ENCODE measurements around the gene TOMM70. TPM values are rescaled to one million over a fixed set of nuclear protein-coding genes. Genes with fewer than 3 reads are reported as not detected.

Gene TOMM70
- total and polyA plus RNA-seq, 10 of the 15 experiments (the other 5 are each of a cell fraction or from before 2014, with no cell fraction given), result 12.7 to 64.1 (median 41.3) TPM

DNA sequence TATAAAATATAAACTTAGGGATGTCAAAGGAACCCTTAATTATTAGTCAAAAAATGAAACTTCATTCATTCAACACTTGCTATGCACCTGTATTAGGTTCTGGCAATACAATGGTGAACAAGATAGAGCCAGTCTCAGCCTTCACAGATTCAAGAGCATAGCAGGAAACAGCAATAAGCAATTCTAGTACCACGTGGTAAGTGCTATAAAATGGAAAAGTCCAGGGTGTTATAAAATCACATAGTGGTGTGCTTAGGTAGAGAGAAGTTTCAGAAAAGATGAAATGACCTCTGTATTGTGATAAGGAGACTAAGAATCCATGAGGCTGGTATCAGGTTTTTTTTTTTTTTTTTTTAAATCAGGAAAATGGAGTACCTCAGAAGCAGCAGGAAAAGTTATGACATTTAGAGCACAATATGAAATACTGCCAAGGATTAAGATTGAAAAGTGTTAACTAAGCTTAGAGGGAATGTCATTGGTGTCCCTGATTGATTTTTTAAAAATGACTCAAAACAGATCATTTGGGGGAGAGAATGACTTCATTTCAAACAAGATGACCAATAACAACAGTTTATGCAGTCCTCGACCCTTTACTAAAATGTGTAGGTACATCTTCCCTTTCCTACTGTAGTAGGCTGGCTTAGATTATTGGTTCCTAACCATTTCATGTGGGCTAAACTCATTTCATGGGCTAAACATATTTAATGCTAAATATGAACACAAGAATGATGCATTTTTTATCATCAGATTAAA is 5.0 kb downstream of the TOMM70 start:
- ChIA-PET SMC1A (ENCODE audit: uncharacterized antibody, unreplicated experiment) (interaction anchor here (1.8 kb wide), 1 partner anchor 9 kb away, joined by 7 read pairs; no protein-coding TSS in a partner anchor), CTCF (interaction anchor here (0.6 kb wide), 1 partner anchor 22 kb away, joined by 3 read pairs; no protein-coding TSS in a partner anchor), RAD21 (ENCODE audit: unreplicated experiment) (interaction anchor here (0.7 kb wide), 1 partner anchor 135 kb away, joined by 4 read pairs; no protein-coding TSS in a partner anchor), POLR2A (interaction anchor here (0.6 to 1.0 kb wide), 3 partner anchors 14 to 1270 kb away, joined by 3 to 5 read pairs (median 3); partner anchors contain the start of gene NIT2)
- FAIRE-seq, result no peak
- Histone ChIP-seq H3K27ac (ENCODE audit: control insufficient read depth, insufficient read depth) (no peak overlapping the region), H3K4me2 (ENCODE audit: control insufficient read depth, insufficient read depth) (peak overlapping the region; percentile 21), H3K27me3 (replicated peaks in 1 of 2; ENCODE audit: control insufficient read depth in 2 of 2, insufficient read depth in 2 of 2, low read length in 1 of 2) (no peaks in the 10 kb centered on the region), H3K9me3 (replicated peaks; ENCODE audit: control insufficient read depth, insufficient read depth, low read length) (peaks cover 3% of the 10 kb centered on the region; the same call in 2 of the 3 replicates), H3K79me2 (ENCODE audit: control insufficient read depth, insufficient read depth, low read length) (peaks cover 87% of the 10 kb centered on the region), H3K9ac (ENCODE audit: control insufficient read depth, insufficient read depth, low read length) (no peak overlapping the region), H3K4me1 (ENCODE audit: control insufficient read depth, insufficient read depth, low read length) (no peaks in the 10 kb centered on the region), H3K36me3 (ENCODE audit: control insufficient read depth in 2 of 2, insufficient read depth in 2 of 2, low read length in 1 of 2) (peaks cover 0 to 6% of the 10 kb centered on the region in 2 experiments; a peak in 1 of 4 replicates), H4K20me1 (ENCODE audit: control insufficient read depth, insufficient read depth) (no peaks in the 10 kb centered on the region), H2AFZ (ENCODE audit: control insufficient read depth, low read depth, low read length) (no peak overlapping the region), H3K4me3 (no peak overlapping the region; the same call in 1 of the 2 replicates)
- no peak for DNase-seq (ENCODE audit: low read depth, low spot score)
- intact Hi-C loops (cut with micrococcal nuclease; ENCODE audit: unreplicated experiment), result no loop called here
- no TSS peak for BruUV-seq (replicated peaks)
- in situ Hi-C loops (cut with MboI), result no loop called here
- peak; percentile 32 for ATAC-seq
- TF ChIP-seq JUNB (IDR thresholded peaks at IDR 0.05) (peak; percentile 70), NFIC (IDR thresholded peaks at IDR 0.05; ENCODE audit: low read depth, low read length) (no peak)
- 8% methylated on average over 2 of the region's 2 CpGs for WGBS (ENCODE audit: insufficient coverage, insufficient replicate concordance, low lambda C conversion rate, missing lambda C conversion rate)

- no peaks in the 10 kb centered on the region for H3K27me3 ChIP-seq (replicated peaks in 1 of 2; ENCODE audit: control insufficient read depth in 2 of 2, insufficient read depth in 2 of 2, low read length in 1 of 2)
- WGBS (ENCODE audit: insufficient coverage, insufficient replicate concordance, low lambda C conversion rate, missing lambda C conversion rate), result 94% methylated on average over 1 of the region's 1 CpG
- no TSS peak for BruUV-seq (replicated peaks)
- ChIA-PET CTCF (interaction anchor here (0.7 kb wide), 1 partner anchor 132 kb away, joined by 3 read pairs; no protein-coding TSS in a partner anchor), SMC1A (ENCODE audit: uncharacterized antibody, unreplicated experiment) (interaction anchor here (0.5 kb wide), 1 partner anchor 1416 kb away, joined by 3 read pairs; no protein-coding TSS in a partner anchor), POLR2A (no interaction called here), RAD21 (ENCODE audit: unreplicated experiment) (no interaction called here)
- peaks cover 2 to 6% of the 10 kb centered on the region in 2 experiments; a peak in 3 of 4 replicates for H3K36me3 ChIP-seq (ENCODE audit: control insufficient read depth in 2 of 2, insufficient read depth in 2 of 2, low read length in 1 of 2)
- H3K4me2 ChIP-seq (ENCODE audit: control insufficient read depth, insufficient read depth), result no peak overlapping the region
- H3K4me1 ChIP-seq (ENCODE audit: control insufficient read depth, insufficient read depth, low read length), result no peaks in the 10 kb centered on the region
- in situ Hi-C loops (cut with MboI) (no loop called here), intact Hi-C loops (cut with micrococcal nuclease; ENCODE audit: unreplicated experiment) (no loop called here)
- ATAC-seq (no peak), DNase-seq (ENCODE audit: low read depth, low spot score) (no peak), FAIRE-seq (no peak)
- H3K27ac ChIP-seq (ENCODE audit: control insufficient read depth, insufficient read depth), result no peak overlapping the region
- no peak overlapping the region for H2AFZ ChIP-seq (ENCODE audit: control insufficient read depth, low read depth, low read length)
- H3K9ac ChIP-seq (ENCODE audit: control insufficient read depth, insufficient read depth, low read length), result no peak overlapping the region
- TF ChIP-seq ZNF217 (IDR thresholded peaks at IDR 0.05), result no peak
- TF ChIP-seq HDAC6 (IDR thresholded peaks at IDR 0.05; ENCODE audit: unreplicated experiment), result no peak
- no peak for TF ChIP-seq POLR2AphosphoS5 (IDR thresholded peaks at IDR 0.05; ENCODE audit: low read length)
- no peak for TF ChIP-seq IRF4 (IDR thresholded peaks at IDR 0.05; ENCODE audit: low read depth, low read length)
- no peak overlapping the region for H3K4me3 ChIP-seq
- H4K20me1 ChIP-seq (ENCODE audit: control insufficient read depth, insufficient read depth), result no peaks in the 10 kb centered on the region
- H3K9me3 ChIP-seq (replicated peaks; ENCODE audit: control insufficient read depth, insufficient read depth, low read length), result peaks cover 13% of the 10 kb centered on the region
- H3K79me2 ChIP-seq (ENCODE audit: control insufficient read depth, insufficient read depth, low read length), result peaks cover 46% of the 10 kb centered on the region
Measured at GRCh38 chr3:100389025-100389424, 11.9 kb downstream of the TOMM70 start.
